HepG2 (cell line): ENCODE results near the gene E2F8. TPM values are rescaled to one million over a fixed set of nuclear protein-coding genes. Genes with fewer than 3 reads are reported as not detected.

ENCODE experiments used
- ATAC-seq: fragments of 200-7000 bp; cut with Tn5 transposase; 3 replicates; pipeline ENCODE4 v1.9.1; 2020; ENCODE audit warnings: mild to moderate bottlenecking, moderate library complexity
- Bru-seq: library from RNA; stranded (reverse); fragments of 400-500 nt; gene quantifications from one replicate; lab custom pipeline; 2021; lab: Mats Ljungman, UMichigan
- BruChase-seq, 2 experiments: library from RNA; stranded (reverse); fragments of 400-500 nt; gene quantifications; one replicate each; lab custom pipeline; 2021; lab: Mats Ljungman, UMichigan
- BruUV-seq: library from RNA; stranded (reverse); fragments of 400-500 nt; replicated peaks from 2 replicates; lab custom pipeline; 2021; lab: Mats Ljungman, UMichigan
- CTCF ChIA-PET: fragments of 300-600 bp; formaldehyde crosslinking; extraction: SDS; loops from one replicate; lab custom pipeline; 2021; ENCODE audit warnings: low total read pairs, inconsistent platforms, low intra/inter-chr PET ratio; lab: Yijun Ruan, JAX
- POLR2A ChIA-PET: fragments of 350-600 bp; sonication (Branson Sonifier 250); formaldehyde crosslinking; loops from one replicate; lab custom pipeline; 2020; ENCODE audit warnings: antibody characterized with exemption, inconsistent platforms; lab: Yijun Ruan, JAX
- DNase-seq: peaks from one replicate; pipeline ENCODE4 v3.0.0-alpha.2; 2015; ENCODE audit warnings: low spot score
- FAIRE-seq: peaks from 3 replicates; lab custom pipeline; 2011; peaks lifted over from hg19 to GRCh38; lab: Jason Lieb, UNC
- H2AFZ ChIP-seq: one replicate; pipeline ENCODE4 v1.6.1; 2011; ENCODE audit warnings: low read length, inconsistent platforms
- H3K27ac ChIP-seq: fragments of 300-600 bp; 3 replicates; pipeline ENCODE4 v1.8.0; 2011; ENCODE audit warnings: mixed run types, mild to moderate bottlenecking, mixed read lengths, low read length, inconsistent platforms; ENCODE audit not compliant: insufficient read depth; ENCODE audit errors: extremely low read length
- H3K27me3 ChIP-seq, 2 experiments: fragments of 200-600 bp in 1 of 2; 2 replicates in 1 of 2; 3 replicates in 1 of 2; pipeline versions ENCODE4 v1.6.0 to v1.8.0; 2011; ENCODE audit warnings: low read length in 2 of 2, mild to moderate bottlenecking in 2 of 2, moderate library complexity in 2 of 2, inconsistent platforms in 1 of 2; ENCODE audit not compliant: insufficient read depth in 2 of 2, control insufficient read depth in 1 of 2
- H3K36me3 ChIP-seq, 2 experiments: fragments of 200-600 bp in 1 of 2; replicated peaks in 1 of 2; 2 replicates in 1 of 2; 3 replicates in 1 of 2; pipeline versions ENCODE4 v1.5.1 to v1.8.0; 2011; ENCODE audit warnings: low read length in 2 of 2, inconsistent platforms in 1 of 2; ENCODE audit not compliant: insufficient read depth in 2 of 2, control insufficient read depth in 1 of 2
- H3K4me1 ChIP-seq: 2 replicates; pipeline ENCODE4 v1.5.1; 2012; ENCODE audit warnings: low read length, inconsistent platforms; ENCODE audit not compliant: insufficient read depth
- H3K4me2 ChIP-seq: 2 replicates; pipeline ENCODE4 v1.6.0; 2011; ENCODE audit warnings: low read depth, low read length, inconsistent platforms
- H3K4me3 ChIP-seq, 3 experiments: fragments of 200-600 bp in 1 of 3; sonication (generic), shearing (Covaris generic) in 1 of 3; replicated peaks in 1 of 3; 2 replicates each; pipeline ENCODE4 v1.5.1; 2011 to 2016; ENCODE audit warnings: low read length in 3 of 3, inconsistent platforms in 2 of 3, low read depth in 2 of 3, mild to moderate bottlenecking in 2 of 3, control low read depth in 1 of 3, mixed read lengths in 1 of 3; ENCODE audit not compliant: insufficient read depth in 1 of 3
- H3K79me2 ChIP-seq: one replicate; pipeline ENCODE4 v1.6.1; 2011; ENCODE audit warnings: low read length, inconsistent platforms; ENCODE audit not compliant: insufficient read depth
- H3K9ac ChIP-seq: 2 replicates; pipeline ENCODE4 v1.6.0; 2011; ENCODE audit warnings: mild to moderate bottlenecking, low read depth, low read length, inconsistent platforms; ENCODE audit not compliant: insufficient read depth
- H3K9me3 ChIP-seq: 2 replicates; pipeline ENCODE4 v1.5.1; 2012; ENCODE audit warnings: mild to moderate bottlenecking, low read length
- H4K20me1 ChIP-seq: 2 replicates; pipeline ENCODE4 v1.6.0; 2011; ENCODE audit warnings: inconsistent platforms, mild to moderate bottlenecking, low read length, moderate library complexity; ENCODE audit not compliant: insufficient read depth
- ARID2 ChIP-seq: sonication (generic); formaldehyde crosslinking; IDR thresholded peaks from 2 replicates; pipeline ENCODE4 v1.8.1; 2022; ENCODE audit warnings: mild to moderate bottlenecking, missing genetic modification reagents, borderline replicate concordance
- KLF11 ChIP-seq: IDR thresholded peaks from 2 replicates; pipeline ENCODE4 v1.6.1; 2016; ENCODE audit warnings: missing compliant biosample characterization
- KMT2B ChIP-seq: IDR thresholded peaks from 2 replicates; pipeline ENCODE4 v1.6.1; 2016; ENCODE audit warnings: missing genetic modification reagents, missing compliant biosample characterization
- MAX ChIP-seq: IDR thresholded peaks from 2 replicates; pipeline ENCODE4 v1.6.1; 2012; ENCODE audit warnings: inconsistent platforms
- NBN ChIP-seq: fragments of 450-650 bp; conservative IDR thresholded peaks from 2 replicates; pipeline ENCODE4 v1.6.1; 2017
- NFE2L1 ChIP-seq: sonication (generic); formaldehyde crosslinking; IDR thresholded peaks from 2 replicates; pipeline ENCODE4 v1.4.0; 2020; ENCODE audit warnings: missing genetic modification reagents, mild to moderate bottlenecking, borderline replicate concordance
- PRDM10 ChIP-seq: sonication (generic); formaldehyde crosslinking; IDR thresholded peaks from 2 replicates; pipeline ENCODE4 v1.4.0; 2020; ENCODE audit warnings: low read depth, missing genetic modification reagents
- SRF ChIP-seq: IDR thresholded peaks from 2 replicates; pipeline ENCODE4 v1.6.1; 2011; ENCODE audit warnings: mild to moderate bottlenecking, low read depth, low read length, moderate library complexity
- TOPORS ChIP-seq: sonication (generic); formaldehyde crosslinking; IDR thresholded peaks from 2 replicates; pipeline ENCODE4 v1.8.0; 2023; ENCODE audit warnings: mild to moderate bottlenecking, missing genetic modification reagents
- XRCC5 ChIP-seq: fragments of 200-400 bp; formaldehyde crosslinking; optimal IDR thresholded peaks from 2 replicates; pipeline ENCODE3; 2017; ENCODE audit warnings: mild to moderate bottlenecking, low read length
- ZBTB39 ChIP-seq: sonication (generic); formaldehyde crosslinking; IDR thresholded peaks from 2 replicates; pipeline ENCODE4 v1.5.0; 2020; ENCODE audit warnings: missing genetic modification reagents
- WGBS: methylation state at CpG from one replicate; pipeline ENCODE4 v1.1.6; 2017; ENCODE audit warnings: low lambda C conversion rate; 5-methylcytosine and 5-hydroxymethylcytosine counted together
- in situ Hi-C: cut with HindIII; loops from 2 replicates; pipeline ENCODE4 v1.10.0; 2017; ENCODE audit warnings: low pct_unique_long_range_greater_than_20kb; ENCODE audit not compliant: extremely low pct_ligation_motif_present
- intact Hi-C: fragments of 100-400 bp; cut with micrococcal nuclease; formaldehyde crosslinking; loops from one replicate; pipeline ENCODE4 v1.10.0; 2022; ENCODE audit not compliant: unreplicated experiment
- long read RNA-seq, 2 experiments: library from RNA in 1 of 2; library from polyadenylated mRNA in 1 of 2; stranded (forward) in 1 of 2; unstranded in 1 of 2; transcript quantifications; one replicate each; pipeline ENCODE4 v2.0.0, GENCODE V29; 2019 to 2022
- polyA minus RNA-seq, 3 experiments: library from RNA; depleted of rRNA, polyadenylated mRNA; stranded (reverse); fragments of >200 nt; gene quantifications; 2 replicates each; pipeline ENCODE4 v1.2.3, GENCODE V29; 2011; ENCODE audit warnings: low replicate concordance in 1 of 3
- polyA plus RNA-seq, 8 experiments: library from polyadenylated mRNA; depleted of rRNA in 3 of 8; stranded (reverse) in 7 of 8; unstranded in 1 of 8; fragments of >200 nt; fragmentation: Illumina TruSeq in 4 of 8; extraction: Trizol in 4 of 8; gene quantifications; 2 replicates each; pipeline versions ENCODE4 v1.2.1 to v1.2.3, GENCODE V29; 2011 to 2016; ENCODE audit warnings: low read depth in 4 of 8, missing spikeins in 1 of 8, mixed read lengths in 1 of 8; ENCODE audit not compliant: insufficient read depth in 1 of 8
- total RNA-seq, 5 experiments: library from RNA; depleted of rRNA; stranded (reverse); fragments of >200 nt; fragmentation: Illumina TruSeq; extraction: Trizol; gene quantifications; 2 replicates each; pipeline ENCODE4 v1.2.3, GENCODE V29; 2016; ENCODE audit warnings: low read depth in 1 of 5

The E2F8 gene
- total RNA-seq (2016; rRNA removed; fragmentation: Illumina TruSeq; extraction: Trizol) (8.9 and 9.4 TPM in 2 replicates), polyA plus RNA-seq (2011; rRNA removed) (1.9 and 3.3 TPM in 2 replicates), polyA minus RNA-seq (2011; rRNA and poly(A)+ RNA removed; ENCODE audit: low replicate concordance) (3.0 and 4.3 TPM in 2 replicates), Bru-seq, nascent RNA (percentile 61 among the genes with signal in this experiment), BruChase-seq, experiment 1, labeled RNA remaining after a 6-hour chase (percentile 51 among the genes with signal in this experiment), BruChase-seq, experiment 2, labeled RNA remaining after a 2-hour chase (percentile 59 among the genes with signal in this experiment)
- total RNA-seq (2016; cell fraction: cytosol; rRNA removed; fragmentation: Illumina TruSeq; extraction: Trizol; ENCODE audit: low read depth) = 1.0 and 1.2 TPM in 2 replicates
- total RNA-seq (2016; cell fraction: insoluble cytoplasmic fraction; rRNA removed; fragmentation: Illumina TruSeq; extraction: Trizol) = 7.9 and 9.1 TPM in 2 replicates
- 3.8 and 4.5 TPM in 2 replicates for total RNA-seq (2016; cell fraction: membrane; rRNA removed; fragmentation: Illumina TruSeq; extraction: Trizol)
- 15.0 and 16.1 TPM in 2 replicates for total RNA-seq (2016; cell fraction: nucleus; rRNA removed; fragmentation: Illumina TruSeq; extraction: Trizol)
- 1.3 and 1.4 TPM in 2 replicates for polyA plus RNA-seq (2011; cell fraction: cytosol; rRNA removed)
- 4.7 and 5.3 TPM in 2 replicates for polyA plus RNA-seq (2011; cell fraction: nucleus; rRNA removed)
- polyA plus RNA-seq (2012) = 1.4 and 2.7 TPM in 2 replicates
- polyA plus RNA-seq (2016; cell fraction: cytosol; fragmentation: Illumina TruSeq; extraction: Trizol; ENCODE audit: low read depth) = 0.82 and 0.87 TPM in 2 replicates
- polyA plus RNA-seq (2016; cell fraction: insoluble cytoplasmic fraction; fragmentation: Illumina TruSeq; extraction: Trizol; ENCODE audit: low read depth) = 12.0 and 12.3 TPM in 2 replicates
- polyA plus RNA-seq (2016; cell fraction: membrane; fragmentation: Illumina TruSeq; extraction: Trizol; ENCODE audit: low read depth) = 1.9 and 2.2 TPM in 2 replicates
- 16.9 and 18.0 TPM in 2 replicates for polyA plus RNA-seq (2016; cell fraction: nucleus; fragmentation: Illumina TruSeq; extraction: Trizol; ENCODE audit: insufficient read depth, low read depth)
- polyA minus RNA-seq (2011; cell fraction: cytosol; rRNA and poly(A)+ RNA removed) = 1.2 and 1.7 TPM in 2 replicates
- 18.0 and 25.4 TPM in 2 replicates for polyA minus RNA-seq (2011; cell fraction: nucleus; rRNA and poly(A)+ RNA removed)
- long read RNA-seq, experiment 1, partial matches to known transcripts = 2 of 2 reads
- long read RNA-seq, experiment 1, other reads (novel, unspliced or antisense) = 0 of 2 reads
- long read RNA-seq, experiment 2, partial matches to known transcripts = 0 of 1 reads
- long read RNA-seq, experiment 2, other reads (novel, unspliced or antisense) = 0 of 1 reads

GRCh38 chr11:19240420-19241259, at the start of gene E2F8:
Gene E2F8 (minus strand): TSS chr11:19240945. CDS start chr11:19240121, 824 bp downstream.
- peaks cover 52% of the 10 kb centered on the region for H3K4me1 ChIP-seq
- H3K36me3 ChIP-seq = peaks cover 4 to 17% of the 10 kb centered on the region in 2 experiments
- WGBS = 0% methylated on average over 23 of the region's 59 CpGs
- FAIRE-seq = peak; percentile 92
- POLR2A ChIA-PET = no interaction called here
- no peaks in the 10 kb centered on the region; a peak in 1 of 5 replicates for H3K27me3 ChIP-seq
- peak within 1 kb of the TSS; percentile 72 to 81 (median 78) for H3K4me3 ChIP-seq
- H4K20me1 ChIP-seq = no peaks in the 10 kb centered on the region
- peak; percentile 93 for ATAC-seq
- intact Hi-C loops = no loop called here
- peaks cover 9% of the 10 kb centered on the region for H3K79me2 ChIP-seq
- H3K9ac ChIP-seq = peak within 1 kb of the TSS; percentile 68
- peak within 1 kb of the TSS; percentile 25 for H2AFZ ChIP-seq
- H3K4me2 ChIP-seq = peak within 1 kb of the TSS; percentile 81
- peak; percentile 92 for DNase-seq
- H3K27ac ChIP-seq = peak within 1 kb of the TSS; percentile 81
- no peaks in the 10 kb centered on the region for H3K9me3 ChIP-seq
- TSS peak; percentile 69 for BruUV-seq
- in situ Hi-C loops = no loop called here
- CTCF ChIA-PET = no interaction called here
- TF ChIP-seq NBN = no peak
- TF ChIP-seq PRDM10 (CRISPR knock-in tag) = no peak
- peak; percentile 53; the same call in 1 of the 2 replicates for TF ChIP-seq ARID2
- TF ChIP-seq NFE2L1 (CRISPR knock-in tag) = no peak
- TF ChIP-seq TOPORS (CRISPR knock-in tag) = peak; percentile 59; the same call in 1 of the 2 replicates
- peak; percentile 32; the same call in 1 of the 2 replicates for TF ChIP-seq MAX
- peak; percentile 27 for TF ChIP-seq XRCC5
- no peak for TF ChIP-seq ZBTB39 (CRISPR knock-in tag)
- TF ChIP-seq SRF = peak; percentile 88
- no peak for TF ChIP-seq KLF11 (CRISPR knock-in tag)
- peak; percentile 60 for TF ChIP-seq KMT2B
